Upper lobe of left lung (tissue), 4 donors: Measurements from ENCODE around the gene PIM1.

Experiments
- CTCF ChIP-seq, 6 experiments: fragments of 450-650 bp in 4 of 6; fragments of 200-600 bp in 2 of 6; sonication (generic) in 2 of 6; IDR thresholded peaks; one replicate each; pipeline ENCODE4 v1.5.1; 2016 to 2019; ENCODE audit warnings: antibody characterized with exemption in 6 of 6
- EP300 ChIP-seq, 4 donors: sonication (generic); formaldehyde crosslinking; IDR thresholded peaks; one replicate each; pipeline ENCODE4 v1.5.1; 2017; ENCODE audit warnings: antibody characterized with exemption in 4 of 4, control low read depth in 2 of 4

DNA sequence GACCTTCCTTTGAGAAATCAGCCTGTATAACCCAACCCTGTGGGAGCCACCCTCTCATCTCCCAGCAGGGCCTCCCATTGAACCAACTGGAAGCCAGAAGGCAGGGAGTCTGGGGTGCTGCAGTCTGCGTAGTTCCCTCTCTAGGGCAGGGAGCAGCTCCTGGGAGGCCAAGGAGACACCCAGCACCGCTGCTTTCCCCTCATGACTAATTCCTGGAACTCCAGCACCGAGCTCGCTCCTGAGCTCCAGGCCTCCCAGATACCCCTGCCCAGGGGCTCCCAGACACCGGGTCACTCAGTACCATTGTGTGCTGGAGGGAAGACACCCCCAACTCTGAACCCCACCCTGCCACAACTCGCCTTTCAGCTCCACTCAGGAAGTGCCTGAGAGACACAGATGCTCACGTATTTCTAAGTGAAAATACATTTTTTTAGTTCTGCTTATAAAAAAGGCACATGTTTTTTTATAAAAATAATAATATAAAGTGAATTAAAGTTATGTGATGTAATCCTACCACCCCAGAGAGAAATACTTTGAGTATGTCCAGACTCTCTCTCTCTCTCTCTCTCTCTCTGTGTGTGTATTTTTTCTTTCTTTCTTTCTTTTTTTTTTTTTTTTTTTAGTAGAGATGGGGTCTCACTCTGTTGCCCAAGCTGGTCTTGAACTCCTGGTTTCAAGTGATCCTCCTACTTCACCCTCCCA is 17.5 kb downstream of the PIM1 start:
- no peak for TF ChIP-seq CTCF (IDR thresholded peaks at IDR 0.05)
- TF ChIP-seq EP300 (IDR thresholded peaks at IDR 0.05), result no peak
